GM21381 (cell line): ENCODE data around the gene HFE.
A peak's percentile ranks its signal among the peaks of the same experiment; 100 is the strongest.
"Not testable (repeated sequence)": the region's sequence is repeated elsewhere in the genome, so short reads cannot be mapped to it uniquely, and the experiment has no call there.

Experiments
- ATAC-seq: cut with Tn5 transposase; IDR thresholded peaks from one replicate; pipeline ENCODE4 v1.9.1; 2021; ENCODE audit warnings: mild to moderate bottlenecking, moderate library complexity; ENCODE audit not compliant: unreplicated experiment

Gene HFE

GRCh38 chr6:26058477-26059033 lies 28.7 kb upstream of the HFE start:
- ATAC-seq = not testable (repeated sequence)

- no peak for ATAC-seq
These were observed 27.3 kb upstream of the HFE start for GRCh38 chr6:26059941-26060340.

- no peak for ATAC-seq
These were observed 22.5 kb upstream of the HFE start for GRCh38 chr6:26064619-26065257.

DNA sequence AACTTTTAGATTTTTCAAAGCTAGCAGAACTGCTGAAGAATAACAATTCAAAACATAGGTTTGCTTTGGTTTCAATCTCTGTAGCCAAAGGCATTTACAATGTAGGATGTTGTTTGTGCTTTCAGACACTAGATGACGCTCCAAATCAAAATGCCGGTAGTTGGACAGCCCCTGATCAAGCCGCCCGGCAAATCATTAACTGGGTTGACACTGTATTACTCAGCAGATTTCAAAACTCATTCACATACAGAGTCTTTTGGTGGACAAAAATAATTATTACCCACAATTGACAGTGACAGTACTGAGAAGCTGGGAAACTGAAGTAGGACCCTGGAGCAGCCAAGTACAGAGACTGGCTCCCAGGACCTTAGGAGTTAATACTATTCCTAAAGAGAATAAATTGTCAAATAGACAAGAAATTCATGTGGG lies 21.3 kb upstream of the HFE start:
- ATAC-seq = peak; percentile 74

- ATAC-seq = no peak
These were observed 19.9 kb upstream of the HFE start for GRCh38 chr6:26067367-26067766.

DNA sequence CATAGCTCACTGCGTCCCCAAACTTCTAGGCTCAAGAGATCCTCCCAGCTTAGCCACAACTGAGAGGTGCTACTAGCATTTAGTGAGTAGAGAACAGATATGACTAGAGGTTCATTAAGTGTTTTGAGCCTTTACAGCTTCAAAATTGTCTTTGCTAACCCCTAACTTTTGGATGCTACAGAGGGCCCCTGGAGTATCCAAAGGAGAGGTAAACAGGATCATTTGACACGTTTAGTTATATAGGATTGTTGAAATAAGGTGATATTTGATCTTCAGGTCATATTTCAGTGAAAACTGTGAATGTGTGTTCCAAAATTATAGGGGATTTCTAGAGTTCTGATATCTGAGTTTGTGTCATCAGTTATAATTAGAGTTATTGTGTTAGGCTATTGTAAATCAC lies 19.2 kb upstream of the HFE start:
- no peak for ATAC-seq

DNA sequence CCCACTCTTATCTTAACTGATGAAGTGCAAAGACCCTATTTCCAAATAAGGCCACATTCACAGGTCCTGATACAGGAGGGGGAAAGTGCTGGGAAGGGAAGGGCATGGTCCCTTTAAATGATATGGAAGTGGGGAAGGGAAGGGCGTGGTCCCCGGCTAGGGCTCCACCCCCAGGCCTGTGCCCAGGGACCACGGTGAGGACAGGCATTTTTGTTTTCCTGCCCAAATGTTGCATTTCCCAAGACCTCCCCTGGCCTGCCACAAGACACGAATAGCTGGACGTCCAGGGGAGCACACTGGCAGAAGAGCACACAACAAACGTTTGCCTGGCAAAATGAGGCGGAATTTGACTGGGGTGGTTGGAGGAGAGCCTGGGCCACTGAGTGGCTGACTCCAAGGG lies 16.1 kb upstream of the HFE start:
- ATAC-seq = no peak

GRCh38 chr6:26075063-26075717 lies 12.0 kb upstream of the HFE start:
- no peak for ATAC-seq

DNA sequence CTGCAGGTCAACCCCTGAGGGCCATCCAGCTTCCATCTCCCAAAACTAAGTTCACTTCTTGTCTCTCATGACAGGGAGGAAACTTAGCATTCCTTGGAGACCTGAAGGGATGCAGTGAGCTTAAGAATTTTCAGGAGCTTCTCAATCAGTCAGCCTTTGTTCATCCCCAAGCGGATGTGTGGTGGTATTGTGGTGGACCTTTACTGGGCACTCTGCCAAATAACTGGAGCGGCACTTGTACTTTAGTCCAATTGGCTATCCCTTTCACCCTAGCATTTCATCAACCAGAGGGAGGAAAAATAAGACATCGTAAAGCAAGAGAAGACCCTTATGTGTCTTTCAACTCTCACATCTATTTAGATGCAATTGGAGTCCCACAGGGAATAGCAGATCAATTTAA lies 9.2 kb upstream of the HFE start:
- ATAC-seq = not testable (repeated sequence)

DNA sequence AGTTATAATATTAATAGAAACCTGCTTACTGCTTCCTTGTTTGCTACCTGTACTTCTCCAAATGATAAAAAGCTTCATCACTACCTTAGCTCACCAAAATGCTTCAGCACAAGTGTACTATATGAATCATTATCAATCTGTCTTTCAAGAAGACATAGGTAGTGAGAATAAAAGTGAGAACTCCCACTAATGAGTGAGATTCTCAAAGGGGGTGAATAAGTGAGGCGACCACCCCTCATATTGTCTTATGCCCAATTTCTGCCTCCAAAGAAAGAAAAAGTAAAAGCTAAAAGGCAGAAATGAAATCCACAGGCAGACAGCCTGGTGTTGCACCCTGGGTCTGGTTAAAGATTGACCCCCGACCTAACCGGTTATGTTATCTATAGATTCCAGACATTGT lies 6.1 kb upstream of the HFE start:
- ATAC-seq = not testable (repeated sequence)

DNA sequence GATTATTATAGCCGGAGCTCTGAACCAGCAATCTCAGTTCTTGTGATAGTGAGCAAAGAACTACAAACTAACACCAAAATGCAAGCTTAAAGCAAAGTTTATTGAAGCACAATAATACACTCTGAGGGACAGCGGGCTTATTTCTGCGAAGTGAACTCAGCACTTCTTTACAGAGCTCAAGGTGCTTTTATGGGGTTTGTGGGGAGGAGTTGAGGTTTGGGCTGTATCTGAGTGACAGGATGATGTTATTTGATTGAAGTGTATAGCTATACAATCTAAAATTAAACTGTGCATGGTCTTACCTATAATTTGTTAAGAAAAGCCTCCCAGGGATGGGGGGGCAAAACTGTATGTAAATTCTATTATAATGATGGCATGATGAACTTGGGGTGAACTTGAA lies 1.0 kb upstream of the HFE start:
- ATAC-seq = no peak

GRCh38 chr6:26088344-26088743 lies 1.1 kb downstream of the HFE start:
- no peak for ATAC-seq

- ATAC-seq = no peak
These were observed 2.0 kb downstream of the HFE start for GRCh38 chr6:26089272-26089671.

- ATAC-seq = no peak
These were observed 5.2 kb downstream of the HFE start for GRCh38 chr6:26092443-26092842.

GRCh38 chr6:26094036-26094435 lies 6.8 kb downstream of the HFE start:
- no peak for ATAC-seq

- no peak for ATAC-seq
These were observed 10.1 kb downstream of the HFE start for GRCh38 chr6:26097268-26097875.

GRCh38 chr6:26103141-26103769 lies 16.0 kb downstream of the HFE start:
- ATAC-seq = peak; percentile 73

DNA sequence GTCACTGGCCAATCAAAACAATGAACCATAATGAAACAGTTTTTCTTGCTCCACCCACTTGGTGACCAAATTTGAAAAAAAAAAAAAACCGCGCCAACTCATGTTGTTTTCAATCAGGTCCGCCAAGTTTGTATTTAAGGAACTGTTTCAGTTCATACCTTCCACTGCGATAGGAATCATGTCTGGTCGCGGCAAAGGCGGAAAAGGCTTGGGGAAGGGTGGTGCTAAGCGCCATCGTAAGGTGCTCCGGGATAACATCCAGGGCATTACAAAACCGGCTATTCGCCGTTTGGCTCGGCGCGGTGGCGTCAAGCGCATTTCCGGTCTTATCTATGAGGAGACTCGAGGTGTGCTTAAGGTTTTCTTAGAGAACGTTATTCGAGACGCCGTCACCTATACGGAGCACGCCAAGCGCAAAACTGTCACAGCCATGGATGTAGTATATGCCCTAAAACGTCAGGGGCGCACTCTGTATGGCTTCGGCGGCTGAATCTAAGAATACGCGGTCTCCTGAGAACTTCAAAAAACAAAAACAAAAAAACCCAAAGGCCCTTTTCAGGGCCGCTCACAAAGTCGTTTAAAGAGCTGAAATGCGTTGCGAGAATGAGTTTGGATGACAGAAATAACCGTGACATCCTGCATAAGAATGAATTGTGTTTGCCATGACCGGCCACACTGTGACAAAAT lies 16.7 kb downstream of the HFE start:
- peak; percentile 83 for ATAC-seq

GRCh38 chr6:26104457-26105108 lies 17.4 kb downstream of the HFE start:
- no peak for ATAC-seq

DNA sequence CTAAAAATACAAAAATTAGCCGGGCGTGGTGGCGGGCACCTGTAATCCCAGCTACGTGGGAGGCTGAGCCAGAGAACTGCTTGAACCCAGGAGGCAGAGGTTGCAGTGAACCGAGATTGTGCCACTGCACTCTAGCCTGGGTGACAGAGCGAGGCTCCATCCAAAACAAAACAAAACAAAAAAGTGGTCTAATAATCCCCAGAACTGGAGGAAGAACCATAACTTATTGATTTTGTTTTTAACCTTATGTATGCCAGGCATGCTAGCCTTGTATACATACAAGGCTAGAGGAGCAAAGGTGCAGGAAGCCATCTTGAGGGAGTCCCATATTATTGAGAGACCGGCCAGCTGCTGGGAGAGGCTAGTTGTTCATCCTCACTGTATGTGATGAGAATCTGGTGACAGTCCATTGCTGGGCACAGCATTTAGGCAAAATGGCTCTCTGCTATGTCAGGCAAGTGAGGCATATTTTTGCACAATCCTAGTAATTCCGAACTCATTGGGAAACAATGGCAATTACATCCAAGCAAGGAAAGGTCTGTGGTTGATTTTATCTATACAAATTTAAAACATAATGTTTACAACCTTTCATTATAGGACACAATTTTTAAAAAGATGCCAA lies 18.0 kb downstream of the HFE start:
- no peak for ATAC-seq
